Epithelial cell of proximal tubule (primary cell): ENCODE data around the gene GRIFIN. TPM values are rescaled to one million over a fixed set of nuclear protein-coding genes. Genes with fewer than 3 reads are reported as not detected.

ENCODE experiments used
- DNase-seq: peaks from one replicate; pipeline ENCODE4 v3.0.0-alpha.2; 2011; ENCODE audit warnings: low read depth
- H3K4me3 ChIP-seq: 2 replicates; pipeline ENCODE4 v1.5.1; 2011; ENCODE audit warnings: low read depth, mild to moderate bottlenecking, low read length
- total RNA-seq: library from RNA; depleted of rRNA; stranded (reverse); fragments of >200 nt; gene quantifications from 2 replicates; pipeline ENCODE4 v1.2.3, GENCODE V29; 2015
- TF ChIP-seq, protein P1 (sequence below): conservative IDR thresholded peaks from 2 replicates; pipeline ENCODE4 v1.5.1; 2012; ENCODE audit warnings: low read depth, mild to moderate bottlenecking, low read length

The GRIFIN gene
- total RNA-seq, 1 donor from 2014 or later = not detected

GRCh38 chr7:2468227-2468626, 8.0 kb downstream of the GRIFIN start:
- no peak for DNase-seq
- TF ChIP-seq, protein P1, sequence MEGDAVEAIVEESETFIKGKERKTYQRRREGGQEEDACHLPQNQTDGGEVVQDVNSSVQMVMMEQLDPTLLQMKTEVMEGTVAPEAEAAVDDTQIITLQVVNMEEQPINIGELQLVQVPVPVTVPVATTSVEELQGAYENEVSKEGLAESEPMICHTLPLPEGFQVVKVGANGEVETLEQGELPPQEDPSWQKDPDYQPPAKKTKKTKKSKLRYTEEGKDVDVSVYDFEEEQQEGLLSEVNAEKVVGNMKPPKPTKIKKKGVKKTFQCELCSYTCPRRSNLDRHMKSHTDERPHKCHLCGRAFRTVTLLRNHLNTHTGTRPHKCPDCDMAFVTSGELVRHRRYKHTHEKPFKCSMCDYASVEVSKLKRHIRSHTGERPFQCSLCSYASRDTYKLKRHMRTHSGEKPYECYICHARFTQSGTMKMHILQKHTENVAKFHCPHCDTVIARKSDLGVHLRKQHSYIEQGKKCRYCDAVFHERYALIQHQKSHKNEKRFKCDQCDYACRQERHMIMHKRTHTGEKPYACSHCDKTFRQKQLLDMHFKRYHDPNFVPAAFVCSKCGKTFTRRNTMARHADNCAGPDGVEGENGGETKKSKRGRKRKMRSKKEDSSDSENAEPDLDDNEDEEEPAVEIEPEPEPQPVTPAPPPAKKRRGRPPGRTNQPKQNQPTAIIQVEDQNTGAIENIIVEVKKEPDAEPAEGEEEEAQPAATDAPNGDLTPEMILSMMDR = no peak
- H3K4me3 ChIP-seq = no peak overlapping the region

DNA sequence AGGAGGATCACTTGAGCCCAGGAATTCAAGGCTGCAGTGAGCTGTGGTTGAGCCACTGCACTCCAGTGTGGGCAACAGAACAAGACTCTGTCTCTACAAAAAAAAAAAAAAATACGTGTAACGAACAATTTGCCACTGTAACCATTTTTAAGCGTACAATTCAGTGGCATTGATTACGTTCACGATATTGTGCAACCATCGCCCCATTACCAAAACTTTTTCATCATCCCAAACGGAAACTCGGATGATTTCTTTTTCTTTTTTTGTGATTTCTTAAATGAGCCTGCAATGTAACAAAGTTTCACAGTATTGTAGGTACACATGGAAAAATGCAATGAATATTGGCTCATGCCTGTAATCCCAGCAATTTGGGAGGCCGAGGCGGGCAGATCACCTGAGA, 9.5 kb downstream of the GRIFIN start:
- TF ChIP-seq, protein P1 = no peak
- no peak overlapping the region for H3K4me3 ChIP-seq
- DNase-seq = no peak

DNA sequence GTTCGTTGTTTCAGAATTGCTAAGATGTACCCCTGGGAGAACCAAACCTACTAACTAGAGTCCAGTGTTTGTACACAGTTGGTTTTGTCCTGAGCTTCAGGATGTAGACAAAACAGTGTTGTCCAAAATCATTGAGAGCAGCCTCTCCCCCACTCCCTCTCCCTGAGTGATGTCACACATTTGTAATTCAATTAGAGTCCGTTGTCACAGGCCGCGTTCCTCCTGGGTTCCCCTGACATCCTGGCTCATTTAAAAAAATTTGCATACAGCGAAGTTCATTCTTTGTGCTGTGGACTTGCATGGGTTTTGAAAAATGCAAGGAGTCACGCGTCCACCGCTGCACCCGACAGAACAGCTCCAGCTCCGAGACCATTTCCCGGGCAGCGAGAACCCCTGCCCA, 10.3 kb downstream of the GRIFIN start:
- H3K4me3 ChIP-seq = no peak overlapping the region
- TF ChIP-seq, protein P1 = no peak
- no peak for DNase-seq

- TF ChIP-seq, protein P1 = no peak
- no peak overlapping the region for H3K4me3 ChIP-seq
- DNase-seq = no peak
These were observed 13.5 kb downstream of the GRIFIN start for GRCh38 chr7:2462731-2463130.

DNA sequence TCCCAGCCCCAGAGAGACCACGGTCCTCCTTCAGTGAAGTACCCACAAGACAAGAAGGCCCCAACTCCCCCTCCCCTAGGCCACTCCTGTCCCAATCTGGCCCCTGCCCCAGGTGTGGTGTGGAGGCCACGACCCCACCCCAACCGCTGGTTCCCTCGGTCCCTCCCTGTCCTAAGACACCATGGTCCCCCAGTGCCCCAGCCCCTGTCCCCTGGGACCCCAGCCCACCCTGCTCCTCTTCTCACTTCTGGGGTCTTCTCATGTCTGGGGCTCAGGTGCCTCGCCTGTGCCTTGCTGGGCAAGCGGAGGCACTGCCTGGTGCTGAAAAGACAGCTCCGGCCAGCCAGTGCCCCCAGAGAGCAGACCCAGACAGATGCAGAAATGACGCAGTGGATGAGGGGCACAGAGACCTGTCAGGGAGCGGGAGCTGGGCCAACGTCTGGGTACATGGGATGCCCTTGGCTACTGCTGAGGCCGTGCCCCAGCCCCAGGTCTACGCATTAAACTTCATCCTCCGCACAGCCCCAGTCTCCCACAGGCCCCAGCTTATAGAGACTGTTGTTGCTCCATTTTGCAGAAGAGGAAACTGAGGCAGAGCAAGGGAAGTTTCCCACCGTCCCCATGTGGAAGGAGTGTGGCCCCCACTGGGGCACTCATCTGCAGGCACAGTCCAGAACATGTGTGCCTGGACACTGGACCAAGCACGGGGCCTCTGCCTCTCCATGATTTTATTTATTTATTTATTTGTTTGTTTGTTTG, 14.8 kb downstream of the GRIFIN start:
- H3K4me3 ChIP-seq = no peak overlapping the region
- TF ChIP-seq, protein P1 = no peak
- DNase-seq = no peak

- TF ChIP-seq, protein P1 = no peak
- no peak overlapping the region for H3K4me3 ChIP-seq
- no peak for DNase-seq
These were observed 15.6 kb downstream of the GRIFIN start for GRCh38 chr7:2460641-2461040.

- H3K4me3 ChIP-seq = no peak overlapping the region
- DNase-seq = no peak
- TF ChIP-seq, protein P1 = no peak
These were observed 16.0 kb downstream of the GRIFIN start for GRCh38 chr7:2460188-2460587.
